ENCODE measurements around the gene PAPPA. TPM values are rescaled to one million over a fixed set of nuclear protein-coding genes. Genes with fewer than 3 reads are reported as not detected.
A peak's percentile ranks its signal among the peaks of the same experiment; 100 is the strongest.

Gene PAPPA
- total and polyA plus RNA-seq, 2 experiments from 2014 or later, result 0.76 to 0.80 TPM

- H3K36me3 ChIP-seq, result no peaks in the 10 kb centered on the region
- H3K9me3 ChIP-seq (ENCODE audit: low read depth), result no peaks in the 10 kb centered on the region
- no peak overlapping the region for H3K27ac ChIP-seq
- no peak overlapping the region for H3K4me3 ChIP-seq
- H3K27me3 ChIP-seq, result peaks cover 13% of the 10 kb centered on the region
- H3K4me1 ChIP-seq (ENCODE audit: low read depth), result peaks cover 13% of the 10 kb centered on the region
- DNase-seq (ENCODE audit: low read depth in 1 of 2, low spot score in 1 of 2), result no peak
- no peak for TF ChIP-seq CTCF (IDR thresholded peaks at IDR 0.05; ENCODE audit: low read depth, low read length)
Observed at GRCh38 chr9:116276196-116276493, 122.6 kb downstream of the PAPPA start.

GRCh38 chr9:116276651-116277121, 123.1 kb downstream of the PAPPA start:
- Histone ChIP-seq H3K27me3 (peaks cover 13% of the 10 kb centered on the region), H3K27ac (no peak overlapping the region), H3K9me3 (ENCODE audit: low read depth) (no peaks in the 10 kb centered on the region), H3K4me3 (no peak overlapping the region), H3K36me3 (no peaks in the 10 kb centered on the region), H3K4me1 (ENCODE audit: low read depth) (peaks cover 13% of the 10 kb centered on the region)
- no peak for DNase-seq (ENCODE audit: low read depth in 1 of 2, low spot score in 1 of 2)
- no peak for TF ChIP-seq CTCF (IDR thresholded peaks at IDR 0.05; ENCODE audit: low read depth, low read length)

- no peak overlapping the region for H3K27ac ChIP-seq
Observed at GRCh38 chr9:116278326-116278725, 124.7 kb downstream of the PAPPA start.

GRCh38 chr9:116279230-116279629, 125.6 kb downstream of the PAPPA start:
- Histone ChIP-seq H3K36me3 (no peaks in the 10 kb centered on the region), H3K9me3 (ENCODE audit: low read depth) (no peaks in the 10 kb centered on the region), H3K4me3 (no peak overlapping the region), H3K27ac (no peak overlapping the region), H3K4me1 (ENCODE audit: low read depth) (peaks cover 7% of the 10 kb centered on the region), H3K27me3 (peaks cover 13% of the 10 kb centered on the region)
- DNase-seq (ENCODE audit: low read depth in 1 of 2, low spot score in 1 of 2), result peak; percentile 37 to 53
- TF ChIP-seq CTCF (IDR thresholded peaks at IDR 0.05; ENCODE audit: low read depth, low read length), result no peak

More at GRCh38 chr9:116278326-116278725, 124.7 kb downstream of the PAPPA start:
- H3K9me3 ChIP-seq (ENCODE audit: low read depth), result no peaks in the 10 kb centered on the region
- no peak overlapping the region for H3K4me3 ChIP-seq
- TF ChIP-seq CTCF (IDR thresholded peaks at IDR 0.05; ENCODE audit: low read depth, low read length), result no peak
- H3K36me3 ChIP-seq, result no peaks in the 10 kb centered on the region
- no peak for DNase-seq (ENCODE audit: low read depth in 1 of 2, low spot score in 1 of 2)
- peaks cover 13% of the 10 kb centered on the region for H3K27me3 ChIP-seq
- peaks cover 13% of the 10 kb centered on the region for H3K4me1 ChIP-seq (ENCODE audit: low read depth)

- Histone ChIP-seq H3K9me3 (ENCODE audit: low read depth) (no peaks in the 10 kb centered on the region), H3K27me3 (peaks cover 7% of the 10 kb centered on the region), H3K36me3 (no peaks in the 10 kb centered on the region), H3K4me3 (no peak overlapping the region), H3K4me1 (ENCODE audit: low read depth) (peaks cover 6% of the 10 kb centered on the region), H3K27ac (no peak overlapping the region)
- no peak for TF ChIP-seq CTCF (IDR thresholded peaks at IDR 0.05; ENCODE audit: low read depth, low read length)
- no peak for DNase-seq (ENCODE audit: low read depth in 1 of 2, low spot score in 1 of 2)
Observed at GRCh38 chr9:116280529-116280928, 126.9 kb downstream of the PAPPA start.

GRCh38 chr9:116282597-116282996, 129.0 kb downstream of the PAPPA start:
- Histone ChIP-seq H3K9me3 (ENCODE audit: low read depth) (no peaks in the 10 kb centered on the region), H3K4me3 (no peak overlapping the region), H3K27me3 (no peaks in the 10 kb centered on the region), H3K36me3 (no peaks in the 10 kb centered on the region), H3K27ac (no peak overlapping the region), H3K4me1 (ENCODE audit: low read depth) (peaks cover 16% of the 10 kb centered on the region)
- TF ChIP-seq CTCF (IDR thresholded peaks at IDR 0.05; ENCODE audit: low read depth, low read length), result no peak
- DNase-seq (ENCODE audit: low read depth in 1 of 2, low spot score in 1 of 2), result no peak
